NCI-H526 (cell line): Measurements from ENCODE around the gene FAM9A.
"Not testable (repeated sequence)": the region's sequence is repeated elsewhere in the genome, so short reads cannot be mapped to it uniquely, and the experiment has no call there.

Experiments
- DNase-seq, 2 experiments: peaks; one replicate each; lab custom pipeline; 2025; lab: John Stamatoyannopoulos, UW

FAM9A gene

DNA sequence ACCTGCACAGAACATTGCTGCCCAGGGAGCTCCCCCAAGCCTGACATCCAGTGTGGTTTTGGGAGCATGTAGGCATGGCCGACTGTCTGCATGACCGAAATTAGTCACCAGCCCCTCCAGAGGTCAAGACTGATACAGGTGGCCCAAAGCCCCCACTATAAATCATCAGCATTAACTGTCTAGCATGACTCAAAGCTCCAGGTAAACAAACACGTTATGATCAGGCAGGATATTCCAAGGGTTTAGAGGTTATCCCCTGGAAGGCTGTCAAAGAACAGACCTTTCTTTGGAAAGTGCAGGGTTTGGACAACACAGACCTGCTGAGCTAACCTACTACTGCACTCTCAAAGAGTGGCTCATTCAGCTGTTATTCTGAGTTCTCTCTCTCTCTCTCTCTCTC lies 2.1 kb upstream of the FAM9A start:
- DNase-seq, result no peak

DNA sequence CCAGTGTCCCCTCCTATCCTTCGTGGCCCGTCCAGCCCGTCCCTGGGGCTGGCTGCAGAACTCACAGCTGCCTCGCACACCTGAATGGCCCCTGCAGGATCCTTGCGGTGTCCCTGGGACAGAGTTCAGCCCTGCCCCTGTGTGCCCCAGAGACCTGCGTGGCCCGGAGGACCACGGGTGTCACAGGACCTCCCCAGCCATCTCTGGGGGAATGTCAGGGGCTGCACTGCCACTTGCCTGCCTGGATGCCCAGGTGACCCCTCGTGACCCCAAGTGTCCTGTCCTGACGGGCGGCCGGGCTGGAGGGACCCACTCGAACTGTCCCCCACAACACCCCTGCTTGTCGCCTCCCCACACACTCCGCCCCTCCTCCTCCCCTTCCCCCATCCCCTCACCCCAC lies 832 bp downstream of the FAM9A start:
- DNase-seq, result not testable (repeated sequence)

DNA sequence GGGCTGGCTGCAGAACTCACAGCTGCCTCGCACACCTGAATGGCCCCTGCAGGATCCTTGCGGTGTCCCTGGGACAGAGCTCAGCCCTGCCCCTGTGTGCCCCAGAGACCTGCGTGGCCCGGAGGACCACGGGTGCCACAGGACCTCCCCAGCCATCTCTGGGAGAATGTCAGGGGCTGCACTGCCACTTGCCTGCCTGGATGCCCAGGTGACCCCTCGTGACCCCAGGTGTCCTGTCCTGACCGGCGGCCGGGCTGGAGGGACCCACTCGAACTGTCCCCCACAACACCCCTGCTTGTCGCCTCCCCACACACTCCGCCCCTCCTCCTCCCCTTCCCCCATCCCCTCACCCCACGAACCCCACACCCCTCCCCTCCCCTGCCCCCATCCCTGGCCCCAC lies 1.9 kb downstream of the FAM9A start:
- not testable (repeated sequence) for DNase-seq

DNA sequence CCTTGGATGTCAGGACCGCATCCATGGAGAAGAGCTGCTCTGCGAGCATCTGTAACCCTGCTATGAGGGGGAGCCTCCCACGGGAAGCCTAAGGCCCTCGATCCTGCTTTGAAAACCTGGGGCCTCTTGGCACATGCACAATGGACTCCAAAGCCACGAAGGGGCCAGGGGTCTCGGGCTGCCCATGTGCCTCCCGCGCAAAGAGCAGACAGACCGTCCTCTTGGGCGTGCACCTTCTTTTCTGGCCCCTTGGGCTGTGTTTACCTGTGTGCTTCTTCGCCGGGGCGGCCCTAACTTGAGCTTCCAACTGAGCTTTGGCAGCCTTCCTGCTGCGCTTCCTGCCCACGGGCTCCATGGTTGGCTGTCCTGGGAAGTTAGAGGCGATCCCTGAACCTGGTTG lies 2.5 kb downstream of the FAM9A start:
- not testable (repeated sequence) for DNase-seq

DNA sequence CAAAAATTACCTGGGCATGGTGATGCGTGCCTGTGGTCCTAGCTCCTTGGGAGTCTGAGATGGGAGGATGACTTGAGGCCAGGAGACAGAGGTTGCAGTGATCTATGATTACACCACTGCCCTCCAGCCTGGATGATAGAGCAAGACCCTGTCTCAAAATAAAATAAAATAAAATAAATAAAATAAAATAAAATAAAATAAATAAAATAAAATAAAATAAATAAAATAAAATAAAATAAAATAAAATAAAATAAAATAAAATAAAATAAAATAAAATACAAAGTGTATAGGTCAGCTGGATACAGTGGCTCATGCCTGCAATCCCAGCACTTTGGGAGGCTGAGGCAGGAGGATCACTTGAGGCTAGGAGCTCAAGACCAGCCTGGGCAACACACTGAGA lies 14.1 kb downstream of the FAM9A start:
- not testable (repeated sequence) for DNase-seq

DNA sequence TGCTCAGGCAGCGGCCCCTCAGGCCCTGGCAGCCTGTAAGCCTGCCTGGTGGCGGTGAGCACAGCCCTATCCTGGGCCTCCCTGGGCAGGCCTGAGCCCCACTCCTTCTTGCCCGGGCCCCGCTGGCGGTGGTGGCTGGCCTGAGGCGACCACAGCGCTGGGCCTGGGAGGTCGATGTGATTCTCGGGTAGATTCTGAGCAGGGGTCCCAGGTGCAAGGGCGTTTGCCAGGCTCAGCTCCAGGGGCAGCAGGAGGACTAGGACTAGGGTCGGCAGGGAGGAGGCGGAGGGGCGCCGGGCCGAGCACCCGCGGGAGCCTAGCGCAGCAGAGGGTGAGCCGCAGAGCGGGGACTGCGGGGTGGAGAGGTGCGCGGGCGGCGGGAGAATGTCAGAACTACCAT lies 17.0 kb downstream of the FAM9A start:
- DNase-seq, result no peak

DNA sequence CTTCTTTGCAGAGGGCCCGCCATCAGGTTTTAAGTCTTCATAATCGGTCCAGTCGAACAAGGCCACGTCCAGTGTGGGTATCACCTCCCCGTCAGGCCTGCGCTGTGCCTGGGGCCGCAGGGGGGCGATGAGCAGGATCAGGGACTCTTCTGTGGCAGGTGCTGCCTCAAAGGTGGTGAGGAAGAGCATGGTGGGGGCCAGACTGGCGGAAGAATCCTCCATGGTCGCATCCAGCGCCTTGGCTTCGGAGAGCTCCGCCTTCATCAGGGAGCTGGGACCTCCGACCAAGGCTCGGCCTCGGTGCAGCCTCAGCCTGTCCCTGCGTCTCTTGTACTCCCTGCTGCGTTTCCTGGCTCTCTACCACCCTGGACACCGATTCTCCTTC lies 17.5 kb downstream of the FAM9A start:
- DNase-seq, result no peak

DNA sequence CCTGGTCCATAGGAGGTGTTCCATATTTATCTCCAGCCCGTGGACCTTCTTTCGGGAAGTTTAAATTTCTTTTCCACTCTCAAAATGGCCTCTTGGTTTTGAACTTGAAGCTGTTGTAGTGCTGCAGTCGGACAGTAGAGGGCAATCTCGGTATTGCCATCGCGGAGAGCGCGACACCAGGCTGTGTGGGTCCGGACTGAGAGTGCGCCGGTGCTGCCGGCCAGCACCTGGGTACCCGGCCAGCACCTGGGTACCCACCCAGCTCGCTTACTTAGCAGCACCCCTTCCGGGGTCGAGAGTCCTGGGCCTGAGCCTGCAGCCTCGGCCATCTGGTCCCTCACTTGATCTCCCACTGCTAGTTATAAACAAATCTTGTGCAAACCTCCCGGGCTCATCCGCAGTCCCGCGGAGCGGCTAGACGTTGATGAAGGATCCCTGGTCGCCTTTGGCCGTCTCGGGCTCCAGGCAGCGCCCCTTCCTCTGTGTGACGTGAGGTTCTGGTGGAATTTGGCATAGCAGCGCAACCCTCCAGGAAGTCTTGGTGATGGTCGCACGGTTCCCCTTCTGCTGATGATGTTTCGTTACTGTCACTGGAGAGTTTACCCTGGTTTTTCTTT lies 18.0 kb downstream of the FAM9A start:
- DNase-seq, result peak in 1 of 2 experiments; percentile 15

DNA sequence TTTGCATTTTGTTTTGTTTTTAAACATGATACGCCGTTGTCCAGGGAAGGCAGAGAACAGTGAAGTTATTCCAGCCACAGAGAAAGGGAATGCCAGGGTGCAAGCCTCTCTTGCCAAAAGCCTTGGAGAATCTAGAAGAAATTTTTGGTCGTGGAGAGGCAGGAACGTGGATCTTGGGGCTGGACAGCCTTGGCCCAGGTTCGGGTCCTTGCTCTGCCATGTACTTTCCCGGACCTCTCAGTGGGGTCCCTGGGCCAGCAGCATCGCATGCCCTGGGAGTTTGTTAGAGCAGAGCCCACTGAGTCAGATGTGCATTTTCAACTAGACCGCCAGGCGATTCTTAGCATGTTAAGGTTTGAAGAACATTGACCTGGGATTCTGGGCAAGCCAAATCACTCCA lies 18.6 kb downstream of the FAM9A start:
- no peak for DNase-seq

DNA sequence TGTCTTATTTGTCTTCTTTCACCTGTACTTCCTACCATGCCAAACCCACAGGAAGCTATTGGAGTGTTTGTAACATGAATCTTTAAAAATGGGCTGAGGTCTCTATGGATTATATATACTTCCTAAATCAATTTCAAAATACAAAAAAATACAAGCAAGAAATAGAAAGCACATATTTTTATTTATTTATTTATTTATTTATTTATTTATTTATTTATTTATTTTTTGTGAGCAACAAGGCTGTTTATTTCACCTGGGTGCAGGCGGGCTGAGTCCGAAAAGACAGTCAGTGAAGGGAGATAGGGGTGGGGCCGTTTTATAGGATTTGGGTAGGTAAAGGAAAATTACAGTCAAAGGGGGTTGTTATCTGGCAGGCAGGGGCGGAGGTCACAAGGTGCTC lies 19.3 kb downstream of the FAM9A start:
- DNase-seq, result not testable (repeated sequence)

DNA sequence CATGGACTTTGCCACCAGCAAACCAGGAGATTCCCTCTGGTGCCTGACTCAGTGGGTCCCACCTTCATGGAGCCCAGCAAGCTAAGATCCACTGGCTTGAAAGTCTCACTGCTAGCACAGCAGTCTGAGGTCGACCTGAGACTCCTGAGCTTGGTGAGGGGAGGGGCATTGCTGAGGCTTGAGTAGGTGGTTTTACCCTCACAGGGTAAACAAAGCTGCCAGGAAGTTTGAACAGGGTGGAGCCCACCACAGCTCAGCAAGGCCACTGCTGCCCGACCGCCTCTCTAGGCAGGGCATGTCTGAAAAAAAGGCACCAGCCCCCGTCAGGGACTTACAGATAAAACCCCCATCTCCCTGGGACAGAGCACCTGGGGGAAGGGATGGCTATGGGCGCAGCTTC lies 28.1 kb downstream of the FAM9A start:
- no peak for DNase-seq

DNA sequence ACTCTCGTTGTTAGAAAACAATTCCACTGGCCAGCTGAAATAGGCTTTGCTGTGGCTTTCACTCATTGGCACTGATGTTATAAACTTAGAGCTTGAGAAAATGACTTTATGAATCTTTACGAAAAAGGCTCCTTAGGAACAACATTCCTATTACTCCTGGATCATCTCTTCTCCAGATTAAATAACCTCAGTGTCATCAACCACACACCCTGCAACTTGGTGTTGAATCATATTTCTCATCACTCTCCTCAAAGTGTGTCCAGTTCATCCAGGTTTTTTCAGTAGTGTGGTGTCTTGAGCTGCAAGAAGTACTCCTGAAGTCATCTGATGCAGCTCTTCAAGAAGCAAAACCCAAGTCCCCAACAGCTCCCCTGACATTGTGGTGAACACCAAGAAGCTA lies 41.2 kb downstream of the FAM9A start:
- no peak for DNase-seq

DNA sequence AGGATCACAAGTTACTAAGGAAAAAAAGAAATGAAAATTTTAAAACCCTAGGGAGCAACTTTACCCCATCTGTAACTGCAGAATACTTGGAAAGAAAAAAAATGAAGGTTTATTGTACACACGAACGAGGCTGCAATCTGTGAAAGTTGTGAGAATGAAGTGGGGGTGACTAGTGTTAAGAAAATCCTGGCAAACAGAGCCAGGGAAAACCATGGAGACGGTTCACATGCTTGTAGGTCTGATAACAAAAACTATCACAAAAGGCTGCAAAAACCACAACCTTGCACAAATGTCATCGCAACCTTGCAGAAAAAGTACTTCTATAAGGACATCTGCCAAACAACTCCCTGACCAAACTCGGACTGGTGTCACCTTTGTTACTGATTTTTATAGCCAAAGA lies 42.5 kb downstream of the FAM9A start:
- not testable (repeated sequence) for DNase-seq

DNA sequence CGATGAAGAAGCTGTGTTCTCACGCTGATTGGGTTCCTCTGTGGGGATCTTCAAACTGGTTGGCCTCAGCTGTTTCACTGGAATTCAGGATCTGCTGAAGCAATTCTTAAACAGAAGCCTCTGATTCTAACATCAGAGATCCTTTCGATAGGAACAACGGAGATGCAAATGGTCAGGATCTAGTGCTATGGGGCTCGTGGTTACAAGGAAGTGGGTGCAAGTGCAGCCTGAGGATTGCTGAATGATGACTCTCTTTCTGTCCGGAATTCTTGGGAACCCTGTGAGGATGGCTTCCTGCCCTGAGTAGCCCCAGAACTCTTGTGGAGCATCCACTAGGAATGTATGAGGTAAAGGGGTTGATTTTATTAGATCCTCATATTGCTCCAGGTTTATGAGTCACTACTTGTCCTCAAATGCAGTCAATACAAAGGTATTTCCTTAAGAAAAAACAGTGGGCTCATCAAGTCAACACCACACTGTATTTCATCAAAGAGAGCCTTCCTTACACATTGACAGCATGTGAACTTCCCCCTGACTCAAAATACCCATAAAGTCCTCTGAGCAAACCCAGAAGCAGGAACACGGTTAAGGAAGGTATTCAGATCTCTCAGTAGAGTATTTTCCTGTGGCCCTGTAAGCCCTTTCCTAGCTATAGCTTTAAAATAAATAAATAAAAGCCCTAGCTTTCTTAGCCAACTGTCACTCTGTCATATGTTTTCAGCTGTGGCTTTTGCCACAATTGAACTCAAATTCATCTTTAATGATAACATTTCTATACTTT lies 43.4 kb downstream of the FAM9A start:
- DNase-seq, result not testable (repeated sequence)

DNA sequence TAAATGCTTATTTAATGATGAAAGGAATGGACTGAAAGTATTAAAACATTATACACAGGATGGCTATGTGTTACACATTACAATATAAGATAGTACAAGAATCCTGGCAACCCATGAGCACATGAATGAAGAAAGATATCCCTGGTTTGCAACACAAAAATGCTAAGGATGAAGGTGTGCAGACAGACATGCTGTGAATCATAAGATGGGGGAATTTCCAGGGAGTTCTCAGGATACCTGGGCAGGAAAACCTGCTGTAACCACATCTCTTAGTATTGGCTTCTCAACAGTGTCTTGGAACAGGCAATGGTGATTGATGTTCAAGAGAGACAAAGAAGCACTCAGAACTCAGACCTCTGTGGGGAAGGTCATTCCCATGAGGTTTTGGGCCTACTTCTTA lies 45.4 kb downstream of the FAM9A start:
- DNase-seq, result no peak

DNA sequence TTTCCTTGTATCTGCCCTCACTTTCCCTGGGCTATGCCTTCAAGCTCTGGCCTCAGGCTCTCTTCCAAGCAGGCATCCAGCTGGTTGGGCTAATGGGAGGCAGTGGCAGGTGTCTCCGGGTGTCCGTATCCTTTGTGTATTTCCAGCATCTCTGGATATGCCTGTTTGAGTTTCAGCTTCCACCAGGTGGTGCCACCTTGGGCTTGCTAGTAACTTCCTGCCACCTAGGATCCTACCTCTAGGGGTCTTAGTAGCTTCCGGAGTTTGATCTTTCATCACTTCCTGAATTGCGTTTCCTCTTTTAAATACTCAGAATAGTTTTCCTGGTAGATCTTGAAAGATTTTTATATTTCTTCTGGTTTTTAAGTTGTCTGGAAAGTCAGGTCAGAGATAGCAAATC lies 46.1 kb downstream of the FAM9A start:
- peak; percentile 10 to 35 for DNase-seq

DNA sequence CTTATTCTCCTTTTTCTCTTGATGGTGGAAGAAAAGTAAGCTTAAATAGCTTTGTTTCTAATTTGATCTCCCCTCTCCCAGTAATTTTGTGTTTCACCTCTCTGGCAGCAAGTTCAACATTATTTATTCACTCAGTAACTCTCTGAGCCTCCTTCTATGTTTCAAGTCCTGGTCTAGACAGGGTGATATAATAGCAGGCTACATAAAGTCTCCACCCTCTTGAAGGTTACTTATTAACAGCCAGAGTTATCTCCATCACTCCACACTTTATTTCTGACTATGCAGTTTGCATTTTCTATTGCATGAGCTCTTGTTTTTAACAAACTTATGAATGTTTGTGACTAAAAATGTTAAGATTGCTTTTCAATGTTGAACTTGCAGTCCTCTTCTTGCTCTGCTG lies 51.5 kb downstream of the FAM9A start:
- DNase-seq, result no peak

DNA sequence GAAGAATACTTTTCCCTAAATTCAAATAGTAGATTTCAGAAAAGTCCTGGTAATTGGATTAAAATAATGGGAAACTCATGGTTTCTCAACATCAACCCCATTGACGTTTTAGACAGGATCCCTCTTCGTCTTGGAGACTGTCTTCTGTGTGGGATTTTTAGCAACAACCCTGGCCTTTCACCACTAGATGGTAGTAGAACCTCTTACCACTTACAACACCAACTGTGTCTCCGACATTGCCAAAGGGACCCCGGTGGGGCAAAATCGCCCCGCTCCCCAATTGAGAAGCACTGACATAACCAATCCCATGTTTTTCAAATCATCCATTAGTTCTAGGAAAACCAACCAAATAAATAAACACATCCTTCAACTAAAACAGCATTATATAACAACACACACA lies 52.3 kb downstream of the FAM9A start:
- peak; percentile 20 to 52 for DNase-seq

DNA sequence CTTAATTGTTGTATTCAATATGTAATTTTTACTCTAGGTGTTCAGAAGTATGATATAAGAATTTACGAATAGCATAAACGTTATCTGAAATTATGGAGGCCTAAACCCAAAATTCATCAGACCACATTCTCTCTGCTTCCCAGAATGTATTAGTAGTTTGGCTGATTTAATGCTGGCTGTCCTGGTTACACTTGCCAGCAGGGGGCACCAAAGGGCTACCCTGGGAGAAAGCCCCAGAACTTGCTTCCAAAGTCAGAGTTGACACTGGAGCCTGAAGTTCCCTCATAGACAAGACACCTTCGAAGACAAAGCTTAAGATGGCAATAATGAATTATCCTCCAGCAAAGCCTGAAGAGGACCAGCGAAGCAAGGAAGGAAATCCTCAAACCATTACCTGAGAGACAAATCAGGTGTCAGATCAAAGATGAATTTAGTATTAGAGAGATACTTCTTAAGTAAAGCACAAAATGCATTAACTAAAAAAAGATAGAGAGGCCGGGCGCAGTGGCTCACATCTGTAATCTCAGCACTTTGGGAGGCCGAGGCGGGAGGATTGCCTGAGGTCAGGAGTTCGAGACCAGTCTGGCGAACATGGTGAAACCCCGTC lies 58.0 kb downstream of the FAM9A start:
- DNase-seq, result peak; percentile 33 to 67

DNA sequence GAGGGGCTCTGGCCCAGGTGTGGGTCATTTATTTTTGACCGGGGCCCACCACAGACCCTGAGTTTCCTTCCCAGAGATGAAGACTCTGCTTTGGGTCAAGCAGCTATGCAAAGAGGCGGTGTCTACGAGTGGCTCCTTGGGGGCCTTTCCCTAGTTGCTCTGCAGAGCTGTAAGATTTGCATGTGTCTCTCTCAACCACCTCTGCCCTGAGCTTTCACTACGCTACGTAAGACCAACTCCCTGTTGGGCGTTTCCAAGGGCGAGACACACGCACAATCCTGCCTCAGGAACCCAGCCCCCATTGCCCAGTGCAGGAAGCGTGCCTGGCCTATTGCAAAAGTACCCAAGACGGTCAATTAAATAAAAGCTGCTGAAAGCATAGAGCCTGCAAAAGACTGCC lies 59.2 kb downstream of the FAM9A start:
- DNase-seq, result peak; percentile 49 to 81
